PFSK-1 (cell line): ENCODE results near the gene BAHD1.

Experiments
- FOXP2 ChIP-seq: optimal IDR thresholded peaks from 2 replicates; pipeline ENCODE3; 2011; ENCODE audit warnings: borderline replicate concordance, control low read depth, inconsistent platforms; ENCODE audit not compliant: insufficient read depth; ENCODE audit errors: extremely low read length, extremely low read depth
- POLR2AphosphoS5 ChIP-seq: IDR thresholded peaks from 2 replicates; pipeline ENCODE4 v1.6.1; 2012; ENCODE audit warnings: low read depth, mild to moderate bottlenecking, control low read depth, low read length, moderate library complexity
- REST ChIP-seq, 2 experiments: IDR thresholded peaks; 2 replicates each; pipeline versions ENCODE4 v1.6.1 to v1.8.0; 2011 to 2012; ENCODE audit warnings: low read depth in 2 of 2, low read length in 2 of 2, control low read depth in 1 of 2, inconsistent platforms in 1 of 2, mild to moderate bottlenecking in 1 of 2, moderate library complexity in 1 of 2; ENCODE audit not compliant: insufficient read depth in 1 of 2
- TAF1 ChIP-seq: IDR thresholded peaks from 2 replicates; pipeline ENCODE4 v1.6.1; 2012; ENCODE audit warnings: low read length, control low read depth, borderline replicate concordance; ENCODE audit not compliant: insufficient read depth

- TF ChIP-seq POLR2AphosphoS5 (no peak), TAF1 (no peak), FOXP2 (no peak), REST (IDR thresholded peaks at IDR 0.05; ENCODE audit: insufficient read depth in 1 of 2, low read depth in 2 of 2, low read length in 2 of 2) (no peak)
Measured at GRCh38 chr15:40471808-40472150, 31.0 kb downstream of the BAHD1 start.
